Measurements from ENCODE around the gene CD59. TPM values are rescaled to one million over a fixed set of nuclear protein-coding genes. Genes with fewer than 3 reads are reported as not detected.

The CD59 gene
- total and polyA plus RNA-seq, 7 experiments from 2014 or later = 23.3 to 152 (median 69.6) TPM

DNA sequence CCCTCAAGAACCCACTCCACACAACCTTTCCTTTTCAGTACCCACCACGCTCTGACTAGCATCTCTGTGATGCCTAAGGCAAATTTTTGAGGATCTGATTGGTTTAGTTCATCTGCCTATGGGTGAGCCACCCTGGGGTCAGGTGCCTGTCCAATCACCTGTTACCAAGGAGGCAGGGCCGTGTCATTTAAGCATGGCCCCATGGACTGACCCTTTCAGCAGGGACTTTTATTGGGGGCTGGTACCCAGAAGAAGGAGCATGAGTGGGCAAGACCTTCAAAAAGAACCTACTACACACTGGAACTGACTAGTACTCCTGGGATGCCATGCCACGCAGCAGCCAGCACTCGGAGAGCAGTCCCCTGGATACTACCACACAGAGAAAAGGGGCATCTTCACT lies 64.0 kb downstream of the CD59 start:
- POLR2A ChIA-PET = no interaction called here
- Mint-ChIP-seq H3K27ac (no peak overlapping the region), H3K4me3 (no peak overlapping the region), H3K9me3 (peaks cover 0 to 4% (median under 1%) of the 10 kb centered on the region in 11 donors), H3K27me3 (peaks cover 2 to 11% (median 6%) of the 10 kb centered on the region in 5 donors), H3K4me1 (peaks cover 0 to 4% (median 0%) of the 10 kb centered on the region in 7 donors), H3K36me3 (no peaks in the 10 kb centered on the region)
- no peaks in the 10 kb centered on the region for H3K4me1 ChIP-seq (ENCODE audit: control insufficient read depth in 2 of 2, insufficient read depth in 2 of 2, low read length in 2 of 2)
- DNase-seq (no peak), ATAC-seq (no peak)
- intact Hi-C loops (cut with micrococcal nuclease) = no loop called here
- H3K9me3 ChIP-seq (ENCODE audit: control insufficient read depth in 2 of 3, low read length in 3 of 3) = no peaks in the 10 kb centered on the region
- no peak overlapping the region for H3K4me3 ChIP-seq (ENCODE audit: low read length)
- no peaks in the 10 kb centered on the region for H3K27me3 ChIP-seq (ENCODE audit: control insufficient read depth in 2 of 2, insufficient read depth in 2 of 2, low read length in 2 of 2)
- no peak overlapping the region for H3K27ac ChIP-seq (ENCODE audit: low read depth, low read length)
- no peaks in the 10 kb centered on the region for H3K36me3 ChIP-seq (ENCODE audit: control insufficient read depth in 2 of 3, insufficient read depth in 3 of 3, low read length in 3 of 3)
- CTCF ChIA-PET = no interaction called here

DNA sequence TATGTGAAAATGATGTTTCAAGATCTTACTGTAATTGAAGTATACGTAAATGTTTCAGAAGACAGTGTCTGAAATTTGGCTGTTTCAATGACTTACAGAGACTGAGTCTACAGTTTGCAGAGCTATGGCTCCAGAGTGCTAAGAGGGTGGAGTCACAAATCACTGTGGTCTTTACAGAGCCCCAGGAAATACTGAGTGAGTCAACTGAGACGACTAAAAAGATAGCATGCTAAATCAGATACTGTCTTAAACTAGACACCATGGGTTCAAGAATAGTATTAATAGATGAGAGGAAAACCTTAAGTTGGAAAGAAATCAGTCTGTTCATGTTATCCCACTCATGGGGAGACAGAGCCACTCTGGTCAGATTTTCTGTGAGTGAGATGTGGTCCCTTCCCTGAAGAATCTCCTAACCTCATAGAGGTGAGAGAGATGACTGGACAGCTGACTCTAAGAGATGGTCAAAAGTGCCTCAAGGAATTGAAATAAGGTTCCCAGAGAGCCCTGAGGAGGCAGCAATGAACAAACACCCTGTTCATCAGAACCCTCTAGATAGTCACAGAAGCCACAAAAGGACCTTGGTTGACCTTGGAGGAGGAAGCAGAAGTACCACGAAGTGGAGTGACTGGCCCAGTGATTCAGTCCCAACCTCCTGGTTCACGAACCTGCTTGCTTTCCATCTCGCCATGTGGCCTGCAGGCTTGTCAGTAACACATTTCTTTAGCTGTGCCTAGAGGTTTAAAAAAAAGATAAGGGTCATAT lies 65.8 kb downstream of the CD59 start:
- POLR2A ChIA-PET = no interaction called here
- CTCF ChIA-PET = no interaction called here
- Mint-ChIP-seq H3K27me3 (peaks cover 0 to 12% (median 5%) of the 10 kb centered on the region in 5 donors), H3K9me3 (no peaks in the 10 kb centered on the region), H3K4me3 (no peak overlapping the region), H3K4me1 (peaks cover 0 to 4% (median 0%) of the 10 kb centered on the region in 7 donors), H3K27ac (no peak overlapping the region), H3K36me3 (peaks cover 0 to 4% (median 0%) of the 10 kb centered on the region in 5 donors)
- intact Hi-C loops (cut with micrococcal nuclease) = no loop called here
- DNase-seq = no peak
- Histone ChIP-seq H3K27me3 (ENCODE audit: control insufficient read depth in 2 of 2, insufficient read depth in 2 of 2, low read length in 2 of 2) (no peaks in the 10 kb centered on the region), H3K4me1 (ENCODE audit: control insufficient read depth in 2 of 2, insufficient read depth in 2 of 2, low read length in 2 of 2) (no peaks in the 10 kb centered on the region), H3K27ac (ENCODE audit: low read depth, low read length) (no peak overlapping the region), H3K36me3 (ENCODE audit: control insufficient read depth in 2 of 3, insufficient read depth in 3 of 3, low read length in 3 of 3) (no peaks in the 10 kb centered on the region), H3K9me3 (ENCODE audit: control insufficient read depth in 2 of 3, low read length in 3 of 3) (no peaks in the 10 kb centered on the region), H3K4me3 (ENCODE audit: low read length) (no peak overlapping the region)
- no peak for ATAC-seq

DNA sequence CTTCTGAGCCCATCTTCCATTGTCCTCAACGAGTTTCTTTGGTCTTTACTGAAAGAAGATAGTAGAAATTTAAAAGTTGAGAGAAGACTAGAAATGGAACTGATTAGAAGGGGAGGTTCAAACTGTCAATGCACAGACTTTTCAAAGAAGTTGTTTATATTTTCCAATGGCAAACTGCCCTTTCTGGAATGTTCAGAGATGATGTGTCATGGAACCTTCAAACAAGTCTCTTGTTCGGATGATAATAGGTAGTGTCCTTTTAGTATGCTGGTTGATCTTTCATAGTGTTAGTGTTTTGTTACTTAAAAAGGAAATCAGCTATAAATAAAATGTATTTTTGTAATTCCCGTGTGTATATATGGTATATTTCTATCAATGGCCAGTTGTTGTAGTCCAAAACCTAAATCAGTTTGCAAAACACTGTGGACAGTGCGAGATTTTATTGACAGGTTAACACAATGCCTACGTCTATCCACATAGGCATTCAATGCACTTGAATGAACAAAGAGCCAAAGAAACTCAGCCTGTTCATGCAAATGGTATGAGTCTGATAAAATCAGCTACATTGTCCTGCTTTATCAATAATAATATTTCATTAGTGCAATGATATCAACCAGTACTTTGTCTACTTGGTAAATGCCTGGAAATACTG lies 66.5 kb downstream of the CD59 start:
- ChIA-PET POLR2A (no interaction called here), CTCF (no interaction called here)
- DNase-seq (no peak), ATAC-seq (no peak)
- no peak overlapping the region for H3K27ac Mint-ChIP-seq
- Histone ChIP-seq H3K27me3 (ENCODE audit: control insufficient read depth in 2 of 2, insufficient read depth in 2 of 2, low read length in 2 of 2) (no peaks in the 10 kb centered on the region), H3K4me1 (ENCODE audit: control insufficient read depth in 2 of 2, insufficient read depth in 2 of 2, low read length in 2 of 2) (no peaks in the 10 kb centered on the region), H3K27ac (ENCODE audit: low read depth, low read length) (no peak overlapping the region), H3K9me3 (ENCODE audit: control insufficient read depth in 2 of 3, low read length in 3 of 3) (no peaks in the 10 kb centered on the region), H3K36me3 (ENCODE audit: control insufficient read depth in 2 of 3, insufficient read depth in 3 of 3, low read length in 3 of 3) (no peaks in the 10 kb centered on the region), H3K4me3 (ENCODE audit: low read length) (no peak overlapping the region)
- peaks cover 0 to 4% (median 0%) of the 10 kb centered on the region in 7 donors for H3K4me1 Mint-ChIP-seq
- peaks cover 0 to 15% (median 5%) of the 10 kb centered on the region in 5 donors for H3K27me3 Mint-ChIP-seq
- no peak overlapping the region for H3K4me3 Mint-ChIP-seq
- peaks cover 0 to 4% (median 0%) of the 10 kb centered on the region in 5 donors for H3K36me3 Mint-ChIP-seq
- intact Hi-C loops (cut with micrococcal nuclease) = no loop called here
- H3K9me3 Mint-ChIP-seq = no peaks in the 10 kb centered on the region

DNA sequence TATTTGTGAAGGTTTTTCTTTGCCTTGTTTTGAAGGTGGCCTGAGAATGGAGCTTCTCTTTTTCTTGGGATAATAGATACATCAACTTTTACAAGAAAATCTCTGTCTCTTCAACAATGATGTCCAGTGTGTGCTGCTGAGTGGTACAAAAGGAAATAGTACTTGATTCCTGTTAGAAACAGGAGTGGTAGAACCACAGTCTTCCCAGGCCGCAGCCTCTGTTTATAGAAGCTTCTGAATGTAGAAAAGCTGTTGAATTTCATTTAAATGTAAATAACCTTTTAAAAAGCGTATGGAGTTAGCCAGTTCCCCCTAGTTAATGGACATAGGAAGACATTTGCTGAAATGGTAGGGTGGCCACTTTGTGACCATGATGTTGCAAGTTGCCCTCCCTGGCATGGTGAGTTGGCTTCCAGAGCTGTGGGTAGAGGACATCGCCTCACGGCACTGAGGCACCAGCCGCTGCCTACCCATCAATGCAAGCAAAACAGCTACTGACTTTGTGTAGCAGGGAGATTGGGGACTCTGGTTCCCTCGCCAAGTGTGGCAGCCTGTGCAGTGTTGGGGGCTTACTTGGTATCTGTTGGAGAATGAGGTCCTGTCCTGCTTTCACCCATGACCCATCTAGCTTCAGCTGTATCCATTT lies 67.1 kb downstream of the CD59 start:
- Mint-ChIP-seq H3K4me1 (peaks cover 0 to 4% (median 0%) of the 10 kb centered on the region in 7 donors), H3K27me3 (peaks cover 0 to 15% (median 5%) of the 10 kb centered on the region in 5 donors), H3K36me3 (peaks cover 0 to 4% (median 0%) of the 10 kb centered on the region in 5 donors), H3K27ac (no peak overlapping the region), H3K4me3 (no peak overlapping the region), H3K9me3 (no peaks in the 10 kb centered on the region)
- no peak for DNase-seq
- no peak for ATAC-seq
- ChIA-PET CTCF (no interaction called here), POLR2A (no interaction called here)
- H3K4me3 ChIP-seq (ENCODE audit: low read length) = no peak overlapping the region
- no peaks in the 10 kb centered on the region for H3K27me3 ChIP-seq (ENCODE audit: control insufficient read depth in 2 of 2, insufficient read depth in 2 of 2, low read length in 2 of 2)
- no peaks in the 10 kb centered on the region for H3K36me3 ChIP-seq (ENCODE audit: control insufficient read depth in 2 of 3, insufficient read depth in 3 of 3, low read length in 3 of 3)
- intact Hi-C loops (cut with micrococcal nuclease) = no loop called here
- no peak overlapping the region for H3K27ac ChIP-seq (ENCODE audit: low read depth, low read length)
- H3K9me3 ChIP-seq (ENCODE audit: control insufficient read depth in 2 of 3, low read length in 3 of 3) = no peaks in the 10 kb centered on the region
- H3K4me1 ChIP-seq (ENCODE audit: control insufficient read depth in 2 of 2, insufficient read depth in 2 of 2, low read length in 2 of 2) = no peaks in the 10 kb centered on the region

DNA sequence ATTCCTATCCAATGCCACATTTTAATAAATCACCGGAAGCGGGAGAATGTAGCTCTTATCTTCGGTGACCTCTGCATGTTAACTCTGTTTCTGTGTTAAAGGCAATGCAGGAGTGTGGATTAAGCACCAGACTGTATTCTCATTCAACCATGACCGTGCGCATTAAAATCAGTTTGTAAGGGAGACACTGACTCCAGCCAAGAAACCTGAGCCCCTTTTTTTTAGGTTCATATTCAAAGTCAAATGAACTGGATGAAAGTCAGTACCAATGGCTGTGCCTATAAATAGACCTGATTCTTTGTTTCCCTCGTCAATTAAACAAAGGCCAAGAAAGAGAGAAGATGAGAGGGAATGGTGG lies 67.8 kb downstream of the CD59 start:
- intact Hi-C loops (cut with micrococcal nuclease) = no loop called here
- ATAC-seq = no peak
- H3K4me1 Mint-ChIP-seq = peaks cover 0 to 4% (median 0%) of the 10 kb centered on the region in 7 donors
- H3K9me3 Mint-ChIP-seq = no peaks in the 10 kb centered on the region
- H3K36me3 Mint-ChIP-seq = peaks cover 0 to 4% (median 0%) of the 10 kb centered on the region in 5 donors
- H3K4me3 Mint-ChIP-seq = no peak overlapping the region
- H3K36me3 ChIP-seq (ENCODE audit: control insufficient read depth in 2 of 3, insufficient read depth in 3 of 3, low read length in 3 of 3) = no peaks in the 10 kb centered on the region
- CTCF ChIA-PET = no interaction called here
- no peak for DNase-seq
- no peaks in the 10 kb centered on the region for H3K4me1 ChIP-seq (ENCODE audit: control insufficient read depth in 2 of 2, insufficient read depth in 2 of 2, low read length in 2 of 2)
- no peaks in the 10 kb centered on the region for H3K27me3 ChIP-seq (ENCODE audit: control insufficient read depth in 2 of 2, insufficient read depth in 2 of 2, low read length in 2 of 2)
- H3K4me3 ChIP-seq (ENCODE audit: low read length) = no peak overlapping the region
- POLR2A ChIA-PET = no interaction called here
- no peak overlapping the region for H3K27ac Mint-ChIP-seq
- no peaks in the 10 kb centered on the region for H3K9me3 ChIP-seq (ENCODE audit: control insufficient read depth in 2 of 3, low read length in 3 of 3)
- H3K27ac ChIP-seq (ENCODE audit: low read depth, low read length) = no peak overlapping the region
- H3K27me3 Mint-ChIP-seq = peaks cover 0 to 15% (median 5%) of the 10 kb centered on the region in 5 donors

DNA sequence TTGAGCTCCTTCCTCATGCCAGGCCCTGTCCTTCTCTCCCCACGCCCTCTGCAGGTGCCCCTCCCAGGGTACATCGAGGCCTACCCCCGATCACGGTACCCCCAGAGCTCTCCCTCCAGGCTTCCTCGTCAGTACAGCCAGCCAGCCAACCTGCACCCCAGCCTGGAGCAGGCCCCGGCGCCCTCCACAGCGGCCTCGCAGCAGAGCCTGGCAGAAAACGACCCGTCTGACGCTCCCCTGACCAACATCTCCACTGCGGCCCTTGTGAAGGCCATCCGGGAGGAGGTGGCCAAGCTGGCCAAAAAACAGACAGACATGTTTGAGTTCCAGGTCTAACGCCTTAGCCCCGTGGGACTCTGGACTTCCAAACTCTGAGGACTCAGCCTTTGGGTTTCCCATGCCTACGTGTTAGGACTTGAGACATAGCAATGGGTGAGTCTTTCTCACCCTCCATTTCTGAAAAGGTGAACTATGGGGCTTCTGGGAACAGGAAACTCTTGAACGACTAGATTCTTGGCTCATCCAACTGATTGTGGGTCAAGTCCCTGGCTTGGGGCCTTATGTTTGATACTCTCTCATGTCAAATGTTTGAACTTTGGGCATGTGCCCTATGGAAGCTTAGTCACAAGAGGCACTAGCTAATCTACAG lies 68.3 kb downstream of the CD59 start:
- ChIA-PET POLR2A (no interaction called here), CTCF (no interaction called here)
- H3K4me3 ChIP-seq (ENCODE audit: low read length) = no peak overlapping the region
- H3K4me1 ChIP-seq (ENCODE audit: control insufficient read depth in 2 of 2, insufficient read depth in 2 of 2, low read length in 2 of 2) = no peaks in the 10 kb centered on the region
- Mint-ChIP-seq H3K4me1 (peaks cover 0 to 4% (median 0%) of the 10 kb centered on the region in 7 donors), H3K36me3 (peaks cover 0 to 4% (median 0%) of the 10 kb centered on the region in 5 donors), H3K27ac (no peak overlapping the region), H3K4me3 (no peak overlapping the region), H3K9me3 (no peaks in the 10 kb centered on the region), H3K27me3 (peaks cover 0 to 15% (median 5%) of the 10 kb centered on the region in 5 donors)
- no peaks in the 10 kb centered on the region for H3K9me3 ChIP-seq (ENCODE audit: control insufficient read depth in 2 of 3, low read length in 3 of 3)
- H3K36me3 ChIP-seq (ENCODE audit: control insufficient read depth in 2 of 3, insufficient read depth in 3 of 3, low read length in 3 of 3) = no peaks in the 10 kb centered on the region
- H3K27me3 ChIP-seq (ENCODE audit: control insufficient read depth in 2 of 2, insufficient read depth in 2 of 2, low read length in 2 of 2) = no peaks in the 10 kb centered on the region
- intact Hi-C loops (cut with micrococcal nuclease) = no loop called here
- ATAC-seq (no peak), DNase-seq (no peak)
- H3K27ac ChIP-seq (ENCODE audit: low read depth, low read length) = no peak overlapping the region
